Liver (tissue), 3 donors: Measurements from ENCODE around the gene ZNF341.

Experiments used
- CTCF ChIP-seq: fragments of 150-350 bp; IDR thresholded peaks from 2 replicates; pipeline ENCODE4 v1.5.1; 2017; ENCODE audit warnings: improper control_type of control experiment, low read depth, low read length; ENCODE audit not compliant: missing input control
- GABPA ChIP-seq, 2 donors: IDR thresholded peaks in 1 of 2; conservative IDR thresholded peaks in 1 of 2; 2 replicates each; pipeline ENCODE4 v1.6.1; 2016; ENCODE audit warnings: antibody characterized with exemption in 2 of 2, mild to moderate bottlenecking in 1 of 2, moderate library complexity in 1 of 2
- HNF4A ChIP-seq, 2 donors: conservative IDR thresholded peaks; 2 replicates each; pipeline ENCODE4 v1.6.1; 2016; ENCODE audit warnings: antibody characterized with exemption in 2 of 2, mild to moderate bottlenecking in 2 of 2
- MAX ChIP-seq: IDR thresholded peaks from 2 replicates; pipeline ENCODE4 v1.6.1; 2016; ENCODE audit warnings: antibody characterized with exemption
- RAD21 ChIP-seq, 2 donors: IDR thresholded peaks; 2 replicates each; pipeline ENCODE4 v1.6.1; 2016; ENCODE audit warnings: antibody characterized with exemption in 2 of 2, mild to moderate bottlenecking in 2 of 2
- REST ChIP-seq: IDR thresholded peaks from 2 replicates; pipeline ENCODE4 v1.6.1; 2016; ENCODE audit warnings: antibody characterized with exemption, mild to moderate bottlenecking
- TAF1 ChIP-seq: conservative IDR thresholded peaks from 2 replicates; pipeline ENCODE4 v1.6.1; 2016; ENCODE audit warnings: antibody characterized with exemption, mild to moderate bottlenecking
- ZBTB33 ChIP-seq: IDR thresholded peaks from 2 replicates; pipeline ENCODE4 v1.6.1; 2016; ENCODE audit warnings: antibody characterized with exemption
- donor health status: healthy.
- donor health status: healthy.

- TF ChIP-seq TAF1 (no peak), RAD21 (IDR thresholded peaks at IDR 0.05) (no peak), REST (no peak), CTCF (no peak), MAX (no peak), HNF4A (conservative IDR thresholded peaks at IDR 0.05) (no peak), ZBTB33 (no peak), GABPA (IDR thresholded peaks at IDR 0.05 in 1 of 2, conservative IDR thresholded peaks at IDR 0.05 in 1 of 2) (no peak)
Observed at GRCh38 chr20:33837096-33837830, 105.5 kb downstream of the ZNF341 start.
